H9 (cell line): Measurements from ENCODE around the gene ANKRD27. TPM values are rescaled to one million over a fixed set of nuclear protein-coding genes. Genes with fewer than 3 reads are reported as not detected.

Source experiments
- DNase-seq: peaks from one replicate; pipeline ENCODE4 v3.0.0-alpha.2; 2017
- H2AFZ ChIP-seq: one replicate; pipeline ENCODE4 v1.6.1; 2013; ENCODE audit warnings: mild to moderate bottlenecking, low read length, control low read depth, moderate library complexity
- H2AK5ac ChIP-seq: 2 replicates; pipeline ENCODE4 v1.6.1; 2013; ENCODE audit warnings: low read length, control low read depth, mixed read lengths; ENCODE audit not compliant: insufficient read length
- H2BK120ac ChIP-seq: one replicate; pipeline ENCODE4 v1.6.1; 2013; ENCODE audit warnings: low read depth, mild to moderate bottlenecking, low read length, control low read depth, inconsistent platforms; ENCODE audit not compliant: poor library complexity, severe bottlenecking
- H2BK12ac ChIP-seq: 2 replicates; pipeline ENCODE4 v1.6.1; 2013; ENCODE audit warnings: low read length, control low read depth, mixed read lengths, low read depth; ENCODE audit not compliant: insufficient read length
- H2BK15ac ChIP-seq: 2 replicates; pipeline ENCODE4 v1.6.1; 2013; ENCODE audit warnings: low read depth, low read length, control low read depth
- H2BK20ac ChIP-seq: one replicate; pipeline ENCODE4 v1.6.1; 2013; ENCODE audit warnings: low read depth, mild to moderate bottlenecking, low read length, control low read depth, inconsistent platforms; ENCODE audit not compliant: poor library complexity, severe bottlenecking
- H2BK5ac ChIP-seq: 2 replicates; pipeline ENCODE4 v1.6.1; 2013; ENCODE audit warnings: low read length, control low read depth, mixed read lengths; ENCODE audit not compliant: insufficient read length
- H3K14ac ChIP-seq: 2 replicates; pipeline ENCODE4 v1.6.1; 2013; ENCODE audit warnings: low read length, control low read depth; ENCODE audit not compliant: insufficient read depth
- H3K18ac ChIP-seq: 2 replicates; pipeline ENCODE4 v1.6.1; 2013; ENCODE audit warnings: low read depth, mild to moderate bottlenecking, mixed read lengths, low read length, control low read depth; ENCODE audit not compliant: insufficient read length
- H3K23ac ChIP-seq: 2 replicates; pipeline ENCODE4 v1.6.1; 2013; ENCODE audit warnings: low read length, control low read depth, mixed read lengths, low read depth; ENCODE audit not compliant: insufficient read length
- H3K23me2 ChIP-seq: 2 replicates; pipeline ENCODE4 v1.6.1; 2013; ENCODE audit warnings: low read depth, mild to moderate bottlenecking, mixed read lengths, low read length, control low read depth; ENCODE audit not compliant: insufficient read length, poor library complexity, severe bottlenecking
- H3K27ac ChIP-seq: 2 replicates; pipeline ENCODE4 v1.5.1; 2013; ENCODE audit warnings: low read length, control low read depth, mixed read lengths, low read depth; ENCODE audit not compliant: insufficient read length
- H3K27me3 ChIP-seq: 2 replicates; pipeline ENCODE4 v1.6.1; 2013; ENCODE audit warnings: low read length, control low read depth, inconsistent platforms; ENCODE audit not compliant: insufficient read depth
- H3K4ac ChIP-seq: 2 replicates; pipeline ENCODE4 v1.6.1; 2013; ENCODE audit warnings: low read depth, mild to moderate bottlenecking, control low read depth, inconsistent platforms, low read length, moderate library complexity
- H3K4me1 ChIP-seq: 2 replicates; pipeline ENCODE4 v1.6.1; 2013; ENCODE audit warnings: low read length, control low read depth, inconsistent platforms; ENCODE audit not compliant: insufficient read depth
- H3K4me2 ChIP-seq: 2 replicates; pipeline ENCODE4 v1.6.1; 2013; ENCODE audit warnings: low read length, control low read depth, mixed read lengths; ENCODE audit not compliant: insufficient read length, insufficient read depth
- H3K56ac ChIP-seq: 2 replicates; pipeline ENCODE4 v1.6.1; 2013; ENCODE audit warnings: low read depth, mild to moderate bottlenecking, mixed read lengths, low read length, control low read depth; ENCODE audit not compliant: insufficient read length
- H3K79me1 ChIP-seq: 2 replicates; pipeline ENCODE4 v1.6.1; 2013; ENCODE audit warnings: low read depth, mild to moderate bottlenecking, moderate library complexity, low read length, control low read depth, inconsistent platforms; ENCODE audit not compliant: insufficient read depth, poor library complexity, severe bottlenecking
- H3K79me2 ChIP-seq: 2 replicates; pipeline ENCODE4 v1.6.1; 2013; ENCODE audit warnings: low read length, control low read depth, inconsistent platforms; ENCODE audit not compliant: insufficient read depth
- H3K9ac ChIP-seq: 2 replicates; pipeline ENCODE4 v1.6.1; 2013; ENCODE audit warnings: low read length, control low read depth, mixed read lengths; ENCODE audit not compliant: insufficient read length; ENCODE audit errors: extremely low read depth
- H3K9me3 ChIP-seq: one replicate; pipeline ENCODE4 v1.6.1; 2013; ENCODE audit warnings: low read depth, low read length, inconsistent platforms; ENCODE audit not compliant: control insufficient read depth
- H3T11ph ChIP-seq: one replicate; pipeline ENCODE4 v1.6.1; 2013; ENCODE audit warnings: mild to moderate bottlenecking, low read length, control low read depth, inconsistent platforms
- H4K20me1 ChIP-seq: one replicate; pipeline ENCODE4 v1.6.1; 2013; ENCODE audit not compliant: control insufficient read depth, insufficient read length, insufficient read depth
- H4K5ac ChIP-seq: 2 replicates; pipeline ENCODE4 v1.6.1; 2013; ENCODE audit warnings: low read depth, mild to moderate bottlenecking, mixed read lengths, low read length, control low read depth; ENCODE audit not compliant: insufficient read length
- H4K8ac ChIP-seq: replicated peaks from 2 replicates; pipeline ENCODE4 v1.6.1; 2013; ENCODE audit warnings: low read length, control low read depth, mixed read lengths, low read depth; ENCODE audit not compliant: insufficient read length
- H4K91ac ChIP-seq: 2 replicates; pipeline ENCODE4 v1.6.1; 2013; ENCODE audit warnings: low read depth, mild to moderate bottlenecking, moderate library complexity, mixed read lengths, low read length, control low read depth; ENCODE audit not compliant: insufficient read length
- H3K27ac Mint-ChIP-seq, 3 experiments: 2 replicates in 2 of 3; 3 replicates in 1 of 3; pipeline ENCODE4 v1.8.0; 2020 to 2021; ENCODE audit warnings: mixed read lengths in 3 of 3, mild to moderate bottlenecking in 1 of 3, moderate library complexity in 1 of 3
- H3K27me3 Mint-ChIP-seq: 2 replicates; pipeline ENCODE4 v1.8.0; 2021; ENCODE audit warnings: low read depth, mild to moderate bottlenecking, moderate library complexity, mixed read lengths
- H3K36me3 Mint-ChIP-seq, 3 experiments: 2 replicates in 2 of 3; 3 replicates in 1 of 3; pipeline ENCODE4 v1.8.0; 2020 to 2021; ENCODE audit warnings: low read depth in 3 of 3, mixed read lengths in 3 of 3; ENCODE audit not compliant: insufficient read depth in 1 of 3
- H3K4me1 Mint-ChIP-seq, 2 experiments: 2 replicates each; pipeline ENCODE4 v1.8.0; 2020; ENCODE audit warnings: mixed read lengths in 2 of 2
- H3K4me3 Mint-ChIP-seq, 2 experiments: 2 replicates in 1 of 2; 3 replicates in 1 of 2; pipeline ENCODE4 v1.8.0; 2020 to 2021; ENCODE audit warnings: mild to moderate bottlenecking in 2 of 2, mixed read lengths in 2 of 2, moderate library complexity in 1 of 2
- H3K9me3 Mint-ChIP-seq, 2 experiments: 2 replicates in 1 of 2; 3 replicates in 1 of 2; pipeline ENCODE4 v1.8.0; 2020; ENCODE audit warnings: mild to moderate bottlenecking in 2 of 2, mixed read lengths in 2 of 2, moderate library complexity in 1 of 2
- WGBS: extraction: QIAGEN DNeasy Blood & Tissue Kit; methylation state at CpG from one replicate; pipeline ENCODE4 v1.1.7; 2013; ENCODE audit warnings: missing lambda C conversion rate, low lambda C conversion rate, mixed read lengths; ENCODE audit not compliant: insufficient read length; ENCODE audit errors: extremely low coverage; 5-methylcytosine and 5-hydroxymethylcytosine counted together
- total RNA-seq: library from RNA; stranded (reverse); gene quantifications from 2 replicates; pipeline ENCODE4 v1.2.1, GENCODE V29; 2021
- TF ChIP-seq, protein P1 (sequence below): fragments of 200-600 bp; sonication (generic); conservative IDR thresholded peaks from 3 replicates; pipeline ENCODE4 v1.8.0; 2021; ENCODE audit warnings: antibody characterized with exemption, mild to moderate bottlenecking

ANKRD27 gene
- total RNA-seq, 1 experiment from 2014 or later = 40.7 TPM

DNA sequence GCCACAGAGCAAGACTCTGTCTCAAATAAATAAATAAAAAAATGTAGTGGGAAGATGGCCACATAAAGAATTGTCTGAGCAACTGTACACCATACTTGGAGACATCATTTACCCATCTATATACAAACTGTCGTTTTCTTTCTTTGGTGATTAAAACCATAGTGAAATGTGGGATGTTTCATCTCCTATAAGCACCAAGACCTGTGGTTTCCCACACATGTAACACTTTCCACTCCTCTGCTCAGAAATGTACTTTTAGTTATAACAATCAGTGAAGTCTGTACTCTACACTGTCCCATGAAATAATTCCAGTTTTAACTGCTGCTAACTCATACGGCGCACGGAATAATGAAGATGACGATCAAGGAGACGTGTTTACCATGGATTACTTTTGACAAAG is 75.7 kb downstream of the ANKRD27 start:
- Histone ChIP-seq H3K14ac (no peak overlapping the region), H4K20me1 (no peaks in the 10 kb centered on the region), H2AFZ (no peak overlapping the region), H3K79me2 (no peaks in the 10 kb centered on the region), H3K23ac (no peak overlapping the region), H2AK5ac (no peak overlapping the region), H3K27me3 (no peaks in the 10 kb centered on the region), H2BK20ac (no peak overlapping the region), H3K18ac (no peak overlapping the region), H3K9me3 (no peaks in the 10 kb centered on the region), H2BK120ac (no peak overlapping the region), H3K23me2 (no peaks in the 10 kb centered on the region), H3K27ac (no peak overlapping the region), H4K8ac (no peak overlapping the region), H2BK15ac (no peak overlapping the region), H2BK12ac (no peak overlapping the region), H4K91ac (no peak overlapping the region), H3K9ac (no peak overlapping the region), H3K79me1 (no peaks in the 10 kb centered on the region), H3T11ph (no peak overlapping the region), H3K4ac (no peak overlapping the region), H3K4me2 (no peak overlapping the region), H3K56ac (no peak overlapping the region), H3K4me1 (no peaks in the 10 kb centered on the region), H2BK5ac (no peak overlapping the region), H4K5ac (no peak overlapping the region)
- H3K27ac Mint-ChIP-seq = no peak overlapping the region
- H3K4me1 Mint-ChIP-seq = peaks cover 4% of the 10 kb centered on the region in 2 experiments
- TF ChIP-seq, protein P1, sequence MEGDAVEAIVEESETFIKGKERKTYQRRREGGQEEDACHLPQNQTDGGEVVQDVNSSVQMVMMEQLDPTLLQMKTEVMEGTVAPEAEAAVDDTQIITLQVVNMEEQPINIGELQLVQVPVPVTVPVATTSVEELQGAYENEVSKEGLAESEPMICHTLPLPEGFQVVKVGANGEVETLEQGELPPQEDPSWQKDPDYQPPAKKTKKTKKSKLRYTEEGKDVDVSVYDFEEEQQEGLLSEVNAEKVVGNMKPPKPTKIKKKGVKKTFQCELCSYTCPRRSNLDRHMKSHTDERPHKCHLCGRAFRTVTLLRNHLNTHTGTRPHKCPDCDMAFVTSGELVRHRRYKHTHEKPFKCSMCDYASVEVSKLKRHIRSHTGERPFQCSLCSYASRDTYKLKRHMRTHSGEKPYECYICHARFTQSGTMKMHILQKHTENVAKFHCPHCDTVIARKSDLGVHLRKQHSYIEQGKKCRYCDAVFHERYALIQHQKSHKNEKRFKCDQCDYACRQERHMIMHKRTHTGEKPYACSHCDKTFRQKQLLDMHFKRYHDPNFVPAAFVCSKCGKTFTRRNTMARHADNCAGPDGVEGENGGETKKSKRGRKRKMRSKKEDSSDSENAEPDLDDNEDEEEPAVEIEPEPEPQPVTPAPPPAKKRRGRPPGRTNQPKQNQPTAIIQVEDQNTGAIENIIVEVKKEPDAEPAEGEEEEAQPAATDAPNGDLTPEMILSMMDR = no peak
- WGBS = no CpG with 5 or more reads among the region's 6 CpGs
- H3K27me3 Mint-ChIP-seq = no peaks in the 10 kb centered on the region
- H3K4me3 Mint-ChIP-seq = no peak overlapping the region; a peak in 1 of 5 replicates
- H3K36me3 Mint-ChIP-seq = peaks cover 44 to 78% (median 73%) of the 10 kb centered on the region in 3 experiments; a peak in 6 of 7 replicates
- no peak for DNase-seq
- H3K9me3 Mint-ChIP-seq = 0 out of 5 replicates have a peak, but pooled peaks cover 0 to 1% of the 10 kb centered on the region in 2 experiments
